K562 (cell line): Measurements from ENCODE around the gene ASPRV1. TPM values are rescaled to one million over a fixed set of nuclear protein-coding genes. Genes with fewer than 3 reads are reported as not detected.

Experiments used
- ATAC-seq: fragments of 200-7000 bp; cut with Tn5 transposase; 3 replicates; pipeline ENCODE4 v1.9.1; 2020; ENCODE audit warnings: moderate library complexity
- BruUV-seq: library from RNA; stranded (reverse); fragments of 400-500 nt; replicated peaks from 2 replicates; lab custom pipeline; 2021; lab: Mats Ljungman, UMichigan
- CTCF ChIA-PET: fragments of 300-600 bp; formaldehyde crosslinking; extraction: SDS; loops from one replicate; lab custom pipeline; 2021; ENCODE audit warnings: low intra/inter-chr PET ratio; lab: Yijun Ruan, JAX
- POLR2A ChIA-PET: fragments of 300-600, 350-650 bp; sonication (Branson Sonifier 250); formaldehyde crosslinking; extraction: SDS; loops from one replicate; lab custom pipeline; 2021; ENCODE audit warnings: antibody characterized with exemption, inconsistent platforms; lab: Yijun Ruan, JAX
- DNase-seq, 4 experiments: peaks; one replicate each; pipeline versions ENCODE4 v3.0.0 to v3.0.0-alpha.2; 2011 to 2018; ENCODE audit warnings: low spot score in 3 of 4, mixed read lengths in 3 of 4; ENCODE audit errors: extremely low read depth in 1 of 4
- FAIRE-seq: peaks from 2 replicates; lab custom pipeline; 2011; peaks lifted over from hg19 to GRCh38; lab: Jason Lieb, UNC
- H2AFZ ChIP-seq: 2 replicates; pipeline ENCODE4 v1.6.0; 2011; ENCODE audit warnings: low read depth, low read length, control low read depth, inconsistent platforms
- H3K27ac ChIP-seq: fragments of 200-600 bp; 3 replicates; pipeline ENCODE4 v1.8.0; 2011; ENCODE audit warnings: low read depth, mild to moderate bottlenecking, control low read depth, inconsistent platforms, low read length, moderate library complexity, mixed read lengths; ENCODE audit errors: extremely low read depth
- H3K27me3 ChIP-seq, 2 experiments: fragments of 300-600 bp in 1 of 2; 2 replicates in 1 of 2; 3 replicates in 1 of 2; pipeline versions ENCODE4 v1.6.0 to v1.8.0; 2011; ENCODE audit warnings: inconsistent platforms in 2 of 2, low read length in 2 of 2, mild to moderate bottlenecking in 1 of 2, mixed read lengths in 1 of 2, moderate library complexity in 1 of 2; ENCODE audit not compliant: control insufficient read depth in 2 of 2, insufficient read depth in 2 of 2
- H3K36me3 ChIP-seq: fragments of 300-600 bp; 3 replicates; pipeline ENCODE4 v1.8.0; 2011; ENCODE audit warnings: mild to moderate bottlenecking, low read length, inconsistent platforms; ENCODE audit not compliant: control insufficient read depth, insufficient read depth
- H3K4me1 ChIP-seq, 2 experiments: fragments of 200-600 bp in 1 of 2; replicated peaks in 1 of 2; 2 replicates in 1 of 2; 3 replicates in 1 of 2; pipeline versions ENCODE4 v1.5.1 to v1.8.0; 2011; ENCODE audit warnings: inconsistent platforms in 2 of 2, low read length in 2 of 2, mild to moderate bottlenecking in 1 of 2, mixed read lengths in 1 of 2, moderate library complexity in 1 of 2; ENCODE audit not compliant: control insufficient read depth in 2 of 2, insufficient read depth in 2 of 2
- H3K4me2 ChIP-seq: 2 replicates; pipeline ENCODE4 v1.6.1; 2011; ENCODE audit warnings: low read length, control low read depth, inconsistent platforms, mixed read lengths; ENCODE audit not compliant: insufficient read depth
- H3K4me3 ChIP-seq: fragments of 200-600 bp; sonication (generic), shearing (Covaris generic); 2 replicates; pipeline ENCODE4 v1.5.1; 2016; ENCODE audit warnings: control low read depth, inconsistent platforms
- H3K79me2 ChIP-seq: fragments of 200-600 bp; 3 replicates; pipeline ENCODE4 v1.8.0; 2011; ENCODE audit warnings: low read length, inconsistent platforms; ENCODE audit not compliant: control insufficient read depth, insufficient read depth
- H3K9ac ChIP-seq, 2 experiments: 2 replicates each; pipeline versions ENCODE4 v1.6.0 to v1.6.1; 2011; ENCODE audit warnings: low read depth in 2 of 2, low read length in 2 of 2, control low read depth in 1 of 2, inconsistent platforms in 1 of 2, mild to moderate bottlenecking in 1 of 2, mixed read lengths in 1 of 2; ENCODE audit not compliant: insufficient read depth in 1 of 2
- H3K9me1 ChIP-seq: one replicate; pipeline ENCODE4 v1.6.0; 2011; ENCODE audit warnings: inconsistent platforms, mild to moderate bottlenecking, low read length, moderate library complexity; ENCODE audit not compliant: control insufficient read depth, insufficient read depth
- H3K9me3 ChIP-seq: replicated peaks from 2 replicates; pipeline ENCODE4 v1.5.1; 2011; ENCODE audit warnings: low read depth, low read length, inconsistent platforms; ENCODE audit not compliant: control insufficient read depth, insufficient read depth
- H4K20me1 ChIP-seq: replicated peaks from 2 replicates; pipeline ENCODE4 v1.6.1; 2011; ENCODE audit warnings: low read length, inconsistent platforms, mixed read lengths; ENCODE audit not compliant: control insufficient read depth, insufficient read depth
- MAZ ChIP-seq, 2 experiments: fragments of 450-650 bp in 1 of 2; sonication (generic) in 1 of 2; formaldehyde crosslinking; IDR thresholded peaks in 1 of 2; conservative IDR thresholded peaks in 1 of 2; 2 replicates each; pipeline versions ENCODE4 v1.4.0 to v1.5.0; 2020; ENCODE audit warnings: mild to moderate bottlenecking in 1 of 2, missing genetic modification reagents in 1 of 2
- OTX1 ChIP-seq: fragments of 450-650 bp; formaldehyde crosslinking; IDR thresholded peaks from 2 replicates; pipeline ENCODE4 v1.4.0; 2022; ENCODE audit warnings: mild to moderate bottlenecking
- WGBS: fragments of 100-300 bp; shearing (Covaris generic); methylation state at CpG from one replicate; pipeline ENCODE4 v1.1.6; 2016; ENCODE audit warnings: low coverage, mixed read lengths; ENCODE audit not compliant: insufficient coverage; ENCODE audit errors: missing lambda C conversion rate; 5-methylcytosine and 5-hydroxymethylcytosine counted together
- in situ Hi-C: fragments of 300-500 bp; cut with MboI; formaldehyde crosslinking; loops from 4 replicates; pipeline ENCODE4 v1.15.0; 2018; ENCODE audit warnings: inconsistent platforms, mixed read lengths
- intact Hi-C: fragments of 100-400 bp; cut with micrococcal nuclease; formaldehyde crosslinking; loops from 2 replicates; pipeline ENCODE4 v1.14.2; 2022
- polyA plus RNA-seq, 8 experiments: library from polyadenylated mRNA; depleted of rRNA in 4 of 8; stranded (reverse) in 5 of 8; unstranded in 3 of 8; fragments of >200 nt; fragmentation: Nextera tagmentation in 2 of 8; fragmentation: Illumina TruSeq in 1 of 8; extraction: Ambion mirVana in 2 of 8; extraction: Trizol in 1 of 8; gene quantifications; 2 replicates each; pipeline versions ENCODE4 v1.2.1 to v1.2.3, GENCODE V29; 2011 to 2014; ENCODE audit warnings: inconsistent platforms in 1 of 8, missing spikeins in 1 of 8
- total RNA-seq, 7 experiments: library from RNA; depleted of rRNA in 6 of 7; stranded (reverse); fragments of >200 nt in 6 of 7; fragmentation: Illumina TruSeq in 2 of 7; extraction: Trizol in 2 of 7; gene quantifications; 2 replicates each; pipeline versions ENCODE4 v1.2.1 to v1.2.3, GENCODE V29; 2011 to 2021; ENCODE audit warnings: low replicate concordance in 1 of 7
- TF ChIP-seq, protein P1 (sequence below), 3 experiments: fragments of 200-800 bp in 1 of 3; fragments of 250-450 bp in 1 of 3; fragments of 450-650 bp in 1 of 3; sonication (Bioruptor Pico) in 1 of 3; sonication (Bioruptor generic) in 1 of 3; formaldehyde crosslinking in 1 of 3; IDR thresholded peaks; 2 replicates each; pipeline versions ENCODE4 v1.6.1 to v1.8.0; 2016 to 2022; ENCODE audit warnings: mild to moderate bottlenecking in 2 of 3, missing genetic modification characterization in 2 of 3, missing compliant biosample characterization in 1 of 3, moderate library complexity in 1 of 3

ASPRV1 gene
- total and polyA plus RNA-seq, 9 of the 15 experiments (the other 6 are each of a cell fraction or from before 2014, with no cell fraction given): 0.17 to 0.72 (median 0.47) TPM; not detected in 1

DNA sequence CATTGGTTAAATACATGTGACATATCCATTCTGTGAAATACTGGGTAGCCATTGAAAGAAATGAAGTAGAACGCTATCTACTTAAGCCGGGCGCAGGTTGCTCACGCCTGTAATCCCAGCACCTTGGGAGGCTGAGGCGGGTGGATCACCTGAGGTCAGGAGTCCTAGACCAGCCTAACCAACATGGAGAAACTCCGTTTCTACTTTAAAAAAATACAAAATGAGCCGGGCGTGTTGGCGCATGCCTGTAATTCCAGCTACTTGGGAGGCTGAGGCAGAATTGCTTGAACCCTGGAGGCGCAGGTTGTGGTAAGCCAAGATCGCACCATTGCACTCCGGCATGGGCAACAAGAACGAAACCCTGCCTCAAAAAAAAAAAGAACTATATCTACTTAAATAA, 45.7 kb upstream of the ASPRV1 start:
- H3K36me3 ChIP-seq: no peaks in the 10 kb centered on the region
- TF ChIP-seq OTX1 (no peak), MAZ (CRISPR knock-in tag; conservative IDR thresholded peaks at IDR 0.05 in 1 of 2, IDR thresholded peaks at IDR 0.05 in 1 of 2) (no peak)
- TF ChIP-seq, protein P1, sequence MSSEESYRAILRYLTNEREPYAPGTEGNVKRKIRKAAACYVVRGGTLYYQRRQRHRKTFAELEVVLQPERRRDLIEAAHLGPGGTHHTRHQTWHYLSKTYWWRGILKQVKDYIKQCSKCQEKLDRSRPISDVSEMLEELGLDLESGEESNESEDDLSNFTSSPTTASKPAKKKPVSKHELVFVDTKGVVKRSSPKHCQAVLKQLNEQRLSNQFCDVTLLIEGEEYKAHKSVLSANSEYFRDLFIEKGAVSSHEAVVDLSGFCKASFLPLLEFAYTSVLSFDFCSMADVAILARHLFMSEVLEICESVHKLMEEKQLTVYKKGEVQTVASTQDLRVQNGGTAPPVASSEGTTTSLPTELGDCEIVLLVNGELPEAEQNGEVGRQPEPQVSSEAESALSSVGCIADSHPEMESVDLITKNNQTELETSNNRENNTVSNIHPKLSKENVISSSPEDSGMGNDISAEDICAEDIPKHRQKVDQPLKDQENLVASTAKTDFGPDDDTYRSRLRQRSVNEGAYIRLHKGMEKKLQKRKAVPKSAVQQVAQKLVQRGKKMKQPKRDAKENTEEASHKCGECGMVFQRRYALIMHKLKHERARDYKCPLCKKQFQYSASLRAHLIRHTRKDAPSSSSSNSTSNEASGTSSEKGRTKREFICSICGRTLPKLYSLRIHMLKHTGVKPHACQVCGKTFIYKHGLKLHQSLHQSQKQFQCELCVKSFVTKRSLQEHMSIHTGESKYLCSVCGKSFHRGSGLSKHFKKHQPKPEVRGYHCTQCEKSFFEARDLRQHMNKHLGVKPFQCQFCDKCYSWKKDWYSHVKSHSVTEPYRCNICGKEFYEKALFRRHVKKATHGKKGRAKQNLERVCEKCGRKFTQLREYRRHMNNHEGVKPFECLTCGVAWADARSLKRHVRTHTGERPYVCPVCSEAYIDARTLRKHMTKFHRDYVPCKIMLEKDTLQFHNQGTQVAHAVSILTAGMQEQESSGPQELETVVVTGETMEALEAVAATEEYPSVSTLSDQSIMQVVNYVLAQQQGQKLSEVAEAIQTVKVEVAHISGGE (CRISPR knock-in tag; IDR thresholded peaks at IDR 0.05): no peak
- no peaks in the 10 kb centered on the region for H3K79me2 ChIP-seq
- WGBS: 92% methylated on average over 13 of the region's 13 CpGs
- in situ Hi-C loops (no loop called here), intact Hi-C loops (no loop called here)
- no peaks in the 10 kb centered on the region for H3K9me1 ChIP-seq
- FAIRE-seq (no peak), ATAC-seq (no peak), DNase-seq (no peak)
- H3K27me3 ChIP-seq: no peaks in the 10 kb centered on the region
- no peak overlapping the region for H3K9ac ChIP-seq
- BruUV-seq: no TSS peak
- peaks cover 30 to 44% of the 10 kb centered on the region in 2 experiments for H3K4me1 ChIP-seq
- no peaks in the 10 kb centered on the region for H3K9me3 ChIP-seq
- H3K4me3 ChIP-seq: no peak overlapping the region
- CTCF ChIA-PET: no interaction called here
- POLR2A ChIA-PET: interaction anchor here (1.1 kb wide), 1 partner anchor 9 kb away, joined by 3 read pairs; no protein-coding TSS in a partner anchor
- H2AFZ ChIP-seq: no peak overlapping the region
- no peaks in the 10 kb centered on the region for H4K20me1 ChIP-seq
- no peak overlapping the region for H3K4me2 ChIP-seq
- no peak overlapping the region for H3K27ac ChIP-seq
